BLaER1 treated with 17β-estradiol and CSF1 and Interleukin-3, amounts not matched to agents 10 nM and 100 nM (cell line): Measurements from ENCODE around the gene SRD5A2.

Experiments
- H3K27ac ChIP-seq, 11 experiments: shearing (Covaris generic); formaldehyde crosslinking; 2 replicates each; pipeline ENCODE4 v1.8.1; 2022
- H3K27me3 ChIP-seq, 11 experiments: shearing (Covaris generic); formaldehyde crosslinking; 2 replicates each; pipeline ENCODE4 v1.8.1; 2022
- H3K36me3 ChIP-seq, 11 experiments: shearing (Covaris generic); formaldehyde crosslinking; 2 replicates each; pipeline ENCODE4 v1.8.1; 2022
- H3K4me1 ChIP-seq, 10 experiments: shearing (Covaris generic); formaldehyde crosslinking; 2 replicates each; pipeline ENCODE4 v1.8.1; 2022
- H3K4me2 ChIP-seq, 11 experiments: shearing (Covaris generic); formaldehyde crosslinking; 2 replicates each; pipeline ENCODE4 v1.8.1; 2022
- H3K4me3 ChIP-seq, 10 experiments: shearing (Covaris generic); formaldehyde crosslinking; 2 replicates each; pipeline ENCODE4 v1.8.1; 2022
- H3K9ac ChIP-seq, 11 experiments: shearing (Covaris generic); formaldehyde crosslinking; 2 replicates each; pipeline ENCODE4 v1.8.1; 2022
- H3K9me3 ChIP-seq, 11 experiments: shearing (Covaris generic); formaldehyde crosslinking; replicated peaks in 1 of 11; 2 replicates each; pipeline ENCODE4 v1.8.1; 2022
- H4K20me1 ChIP-seq, 11 experiments: shearing (Covaris generic); formaldehyde crosslinking; 2 replicates each; pipeline ENCODE4 v1.8.1; 2022
- Cebpa-rat ChIP-seq, 11 experiments: shearing (Covaris generic); IDR thresholded peaks; 2 replicates each; pipeline ENCODE4 v1.8.1; 2022

The SRD5A2 gene

DNA sequence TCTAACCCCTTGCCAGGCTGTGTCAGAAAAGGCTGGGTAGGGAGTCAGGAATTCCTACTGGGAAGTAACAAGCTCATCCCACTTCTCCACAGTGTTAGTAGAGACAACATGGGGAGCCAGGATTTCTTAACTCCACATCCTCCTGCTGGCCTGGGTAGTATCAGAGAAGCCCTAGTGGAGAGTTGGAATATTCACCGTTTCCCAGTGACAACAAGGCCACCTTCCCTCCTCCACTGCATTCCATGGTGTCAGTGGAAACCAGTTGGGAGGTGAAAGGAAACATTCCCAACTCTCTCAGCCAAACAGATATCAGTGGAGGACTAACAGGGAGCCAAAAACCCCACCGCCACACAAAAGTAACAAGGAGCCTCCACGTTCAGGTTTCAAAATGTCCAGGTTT, 41.2 kb downstream of the SRD5A2 start:
- H4K20me1 ChIP-seq, result no peaks in the 10 kb centered on the region
- H3K9me3 ChIP-seq, result peaks cover 20 to 34% (median 26%) of the 10 kb centered on the region in 11 experiments
- no peak overlapping the region for H3K9ac ChIP-seq
- H3K4me3 ChIP-seq, result no peak overlapping the region
- no peaks in the 10 kb centered on the region for H3K36me3 ChIP-seq
- H3K27ac ChIP-seq, result no peak overlapping the region
- H3K4me1 ChIP-seq, result no peaks in the 10 kb centered on the region
- H3K27me3 ChIP-seq, result no peaks in the 10 kb centered on the region
- TF ChIP-seq Cebpa-rat (IDR thresholded peaks at IDR 0.05), result no peak
- no peak overlapping the region for H3K4me2 ChIP-seq

DNA sequence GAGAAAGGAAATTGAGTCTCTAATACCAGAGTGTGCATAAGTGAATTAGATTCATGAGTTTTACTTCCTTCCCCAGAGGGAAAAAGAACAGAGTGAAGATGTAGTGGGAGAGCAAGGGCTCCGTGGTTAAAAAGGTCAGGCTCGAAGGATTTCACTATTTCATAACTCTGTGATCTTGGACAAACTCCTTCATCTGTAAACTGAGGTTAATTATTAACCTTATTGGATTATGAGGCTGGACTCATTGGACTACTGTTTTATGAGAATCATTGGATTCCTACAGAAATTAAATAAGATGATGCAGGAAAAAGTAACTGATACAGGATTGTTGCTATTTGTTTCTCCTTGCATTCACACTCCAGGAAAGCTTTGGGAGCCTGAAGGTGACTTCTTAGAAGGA, 45.0 kb downstream of the SRD5A2 start:
- H3K9me3 ChIP-seq, result 0 out of 22 replicates have a peak, but pooled peaks cover 0 to 1% (median 0%) of the 10 kb centered on the region in 11 experiments
- H3K4me2 ChIP-seq, result no peak overlapping the region
- H3K4me1 ChIP-seq, result no peaks in the 10 kb centered on the region
- H3K36me3 ChIP-seq, result no peaks in the 10 kb centered on the region
- H3K27me3 ChIP-seq, result no peaks in the 10 kb centered on the region
- no peaks in the 10 kb centered on the region for H4K20me1 ChIP-seq
- H3K9ac ChIP-seq, result no peak overlapping the region
- no peak for TF ChIP-seq Cebpa-rat (IDR thresholded peaks at IDR 0.05)
- H3K27ac ChIP-seq, result no peak overlapping the region
- H3K4me3 ChIP-seq, result no peak overlapping the region

- no peaks in the 10 kb centered on the region for H3K36me3 ChIP-seq
- no peaks in the 10 kb centered on the region for H3K27me3 ChIP-seq
- no peak overlapping the region for H3K27ac ChIP-seq
- no peak for TF ChIP-seq Cebpa-rat (IDR thresholded peaks at IDR 0.05)
- no peaks in the 10 kb centered on the region for H3K4me1 ChIP-seq
- no peaks in the 10 kb centered on the region for H4K20me1 ChIP-seq
- no peak overlapping the region for H3K9ac ChIP-seq
- H3K4me2 ChIP-seq, result no peak overlapping the region
- no peak overlapping the region for H3K4me3 ChIP-seq
- H3K9me3 ChIP-seq, result no peaks in the 10 kb centered on the region
These were observed 46.1 kb downstream of the SRD5A2 start for GRCh38 chr2:31534636-31535035.

- H3K4me1 ChIP-seq, result no peaks in the 10 kb centered on the region
- H3K9ac ChIP-seq, result no peak overlapping the region
- TF ChIP-seq Cebpa-rat (IDR thresholded peaks at IDR 0.05), result no peak
- H4K20me1 ChIP-seq, result no peaks in the 10 kb centered on the region; a peak in 1 of 22 replicates
- H3K4me3 ChIP-seq, result no peak overlapping the region
- H3K27ac ChIP-seq, result no peak overlapping the region
- no peaks in the 10 kb centered on the region for H3K27me3 ChIP-seq
- H3K4me2 ChIP-seq, result no peak overlapping the region
- H3K36me3 ChIP-seq, result no peaks in the 10 kb centered on the region
- no peaks in the 10 kb centered on the region for H3K9me3 ChIP-seq
These were observed 47.7 kb downstream of the SRD5A2 start for GRCh38 chr2:31533036-31533435.

- Histone ChIP-seq H3K4me2 (no peak overlapping the region), H4K20me1 (no peaks in the 10 kb centered on the region; a peak in 1 of 22 replicates), H3K36me3 (no peaks in the 10 kb centered on the region), H3K27ac (no peak overlapping the region), H3K4me3 (no peak overlapping the region), H3K9me3 (no peaks in the 10 kb centered on the region), H3K4me1 (no peaks in the 10 kb centered on the region), H3K9ac (no peak overlapping the region), H3K27me3 (no peaks in the 10 kb centered on the region)
- TF ChIP-seq Cebpa-rat (IDR thresholded peaks at IDR 0.05), result no peak
These were observed 49.6 kb downstream of the SRD5A2 start for GRCh38 chr2:31531101-31531500.

DNA sequence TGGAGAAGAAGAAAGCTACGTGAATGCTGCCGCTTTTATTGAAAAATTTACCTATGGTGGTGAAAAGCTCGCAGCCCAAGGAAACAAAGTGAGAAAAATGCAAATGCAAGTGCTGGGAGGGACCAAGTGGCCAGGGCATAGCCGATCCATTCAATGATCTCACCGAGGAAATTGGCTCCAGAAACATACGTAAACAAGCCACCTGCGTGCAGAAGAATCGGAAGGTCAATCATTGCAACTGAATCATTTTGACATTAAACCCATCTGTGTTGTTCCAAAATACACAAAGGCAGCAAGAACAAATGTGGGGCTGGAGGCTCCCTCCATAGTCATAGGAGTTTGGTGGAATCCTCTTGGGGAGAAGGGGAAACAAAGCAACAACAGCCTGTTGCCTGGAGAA, 51.5 kb downstream of the SRD5A2 start:
- no peaks in the 10 kb centered on the region for H3K36me3 ChIP-seq
- no peak overlapping the region for H3K4me3 ChIP-seq
- no peaks in the 10 kb centered on the region for H3K27me3 ChIP-seq
- no peaks in the 10 kb centered on the region for H3K9me3 ChIP-seq
- no peak for TF ChIP-seq Cebpa-rat (IDR thresholded peaks at IDR 0.05)
- no peak overlapping the region for H3K27ac ChIP-seq
- H3K4me1 ChIP-seq, result no peaks in the 10 kb centered on the region
- H3K9ac ChIP-seq, result no peak overlapping the region
- H3K4me2 ChIP-seq, result no peak overlapping the region
- H4K20me1 ChIP-seq, result no peaks in the 10 kb centered on the region; a peak in 1 of 22 replicates

DNA sequence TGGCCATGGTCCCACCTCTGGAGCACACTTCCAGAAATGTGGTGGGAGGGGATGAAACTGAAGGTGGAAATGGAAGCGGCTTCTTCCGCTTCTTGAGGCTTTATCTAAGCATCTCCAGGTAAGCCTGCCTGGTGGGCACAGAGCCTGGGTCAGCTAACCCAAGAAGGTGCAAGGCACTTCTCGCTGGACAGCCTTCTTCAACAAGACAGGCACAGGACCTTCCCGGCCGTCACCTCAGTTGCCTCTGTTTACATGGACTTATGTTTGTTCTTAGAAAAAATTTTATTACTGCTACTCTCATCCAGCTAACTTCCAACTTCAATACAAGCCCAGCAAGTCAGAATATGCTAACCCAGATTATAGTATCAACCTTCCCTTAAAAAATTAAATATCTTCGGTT, 51.9 kb downstream of the SRD5A2 start:
- H3K4me3 ChIP-seq, result no peak overlapping the region
- H4K20me1 ChIP-seq, result no peaks in the 10 kb centered on the region; a peak in 1 of 22 replicates
- no peak overlapping the region for H3K9ac ChIP-seq
- H3K27me3 ChIP-seq, result no peaks in the 10 kb centered on the region
- H3K4me2 ChIP-seq, result no peak overlapping the region
- TF ChIP-seq Cebpa-rat (IDR thresholded peaks at IDR 0.05), result no peak
- H3K9me3 ChIP-seq, result no peaks in the 10 kb centered on the region
- no peak overlapping the region for H3K27ac ChIP-seq
- no peaks in the 10 kb centered on the region for H3K36me3 ChIP-seq
- H3K4me1 ChIP-seq, result no peaks in the 10 kb centered on the region

DNA sequence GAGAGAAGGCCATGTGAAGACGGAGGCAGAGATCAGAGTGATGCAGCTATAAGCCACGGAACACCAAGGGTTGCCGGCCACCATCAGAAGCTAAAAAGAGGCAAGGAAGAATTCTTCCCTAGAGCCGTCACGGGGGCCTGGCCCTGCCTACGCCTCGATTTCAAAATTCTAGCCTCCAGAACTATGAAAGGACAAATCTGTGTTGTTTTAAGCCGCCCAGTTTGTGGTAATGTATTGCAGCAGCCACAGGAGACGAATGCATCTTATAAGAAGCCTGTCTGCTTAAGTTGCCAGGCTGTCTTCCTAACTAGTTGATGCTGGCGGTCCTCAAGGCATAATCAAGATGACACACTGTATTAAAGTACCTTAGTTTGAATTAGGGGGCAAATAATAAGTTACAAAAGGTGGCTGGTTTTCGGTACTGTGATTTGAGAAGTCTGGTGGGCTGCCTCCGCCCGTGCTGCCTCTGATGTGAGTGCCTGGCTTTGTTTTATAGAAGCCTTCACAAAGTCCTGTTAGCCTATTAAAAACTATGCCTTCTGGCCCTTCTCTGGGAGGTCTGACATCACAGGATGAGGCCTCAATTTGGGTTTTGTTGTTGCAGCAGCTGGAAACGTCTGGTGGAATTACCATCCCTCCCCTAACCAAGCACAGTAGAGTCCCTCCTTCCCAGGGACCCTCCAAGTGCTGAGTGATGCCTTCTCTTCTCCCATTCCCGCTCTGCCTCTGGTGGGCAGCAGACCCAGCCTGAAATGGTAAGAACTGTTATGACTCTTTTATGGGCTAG, 53.6 kb downstream of the SRD5A2 start:
- Histone ChIP-seq H4K20me1 (no peaks in the 10 kb centered on the region; a peak in 1 of 22 replicates), H3K27me3 (no peaks in the 10 kb centered on the region)

GRCh38 chr2:31525876-31526275, 54.9 kb downstream of the SRD5A2 start:
- no peaks in the 10 kb centered on the region for H3K27me3 ChIP-seq
- no peaks in the 10 kb centered on the region for H3K9me3 ChIP-seq
- no peak overlapping the region for H3K9ac ChIP-seq
- no peaks in the 10 kb centered on the region for H3K36me3 ChIP-seq
- TF ChIP-seq Cebpa-rat (IDR thresholded peaks at IDR 0.05), result no peak
- H4K20me1 ChIP-seq, result no peaks in the 10 kb centered on the region; a peak in 1 of 22 replicates
- H3K27ac ChIP-seq, result no peak overlapping the region
- H3K4me1 ChIP-seq, result no peaks in the 10 kb centered on the region
- H3K4me2 ChIP-seq, result no peak overlapping the region
- H3K4me3 ChIP-seq, result no peak overlapping the region

More for the DNA sequence above, 53.6 kb downstream of the SRD5A2 start:
- H3K9me3 ChIP-seq, result no peaks in the 10 kb centered on the region
- H3K4me3 ChIP-seq, result no peak overlapping the region
- H3K9ac ChIP-seq, result no peak overlapping the region
- H3K4me2 ChIP-seq, result no peak overlapping the region
- H3K36me3 ChIP-seq, result no peaks in the 10 kb centered on the region
- H3K27ac ChIP-seq, result no peak overlapping the region
- no peak for TF ChIP-seq Cebpa-rat (IDR thresholded peaks at IDR 0.05)
- no peaks in the 10 kb centered on the region for H3K4me1 ChIP-seq

DNA sequence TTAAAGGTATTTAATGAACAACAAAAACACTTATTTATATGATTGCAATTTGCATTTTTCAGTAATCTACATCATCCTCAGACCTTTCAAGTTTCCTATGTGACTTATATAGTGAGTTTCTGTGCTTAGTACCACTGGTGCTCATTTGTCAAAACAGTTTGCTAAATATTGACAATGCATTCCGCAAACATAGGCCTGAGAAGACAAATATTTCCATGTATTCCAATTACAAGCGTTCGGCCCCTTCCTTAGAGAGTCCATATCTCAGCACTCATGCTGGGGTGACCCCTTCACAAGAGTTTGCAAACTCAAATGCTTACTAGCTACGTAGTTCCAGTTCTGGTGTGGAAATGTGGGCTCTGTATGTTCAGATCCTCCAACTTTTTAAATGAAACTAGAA, 56.1 kb downstream of the SRD5A2 start:
- Histone ChIP-seq H3K36me3 (no peaks in the 10 kb centered on the region), H3K27me3 (no peaks in the 10 kb centered on the region), H3K9ac (no peak overlapping the region), H3K9me3 (peaks cover 0 to 4% (median 2%) of the 10 kb centered on the region in 11 experiments; a peak in 3 of 22 replicates), H3K27ac (no peak overlapping the region), H3K4me2 (no peak overlapping the region), H3K4me1 (no peaks in the 10 kb centered on the region), H3K4me3 (no peak overlapping the region), H4K20me1 (no peaks in the 10 kb centered on the region; a peak in 1 of 22 replicates)
- TF ChIP-seq Cebpa-rat (IDR thresholded peaks at IDR 0.05), result no peak
